Spleen (tissue), 7 donors: Measurements from ENCODE around the gene MPP4.

Experiments
- CTCF ChIP-seq, 11 experiments: fragments of 200-600 bp in 7 of 11; fragments of 450-650 bp in 4 of 11; sonication (generic) in 4 of 11; IDR thresholded peaks in 8 of 11; conservative IDR thresholded peaks in 3 of 11; 1 replicate in 7 of 11; 2 replicates in 4 of 11; pipeline versions ENCODE4 v1.4.0 to v1.8.0; 2016 to 2021; ENCODE audit warnings: antibody characterized with exemption in 11 of 11, inconsistent platforms in 4 of 11, mild to moderate bottlenecking in 1 of 11
- POLR2AphosphoS5 ChIP-seq, 3 donors: sonication (generic); formaldehyde crosslinking; IDR thresholded peaks; one replicate each; pipeline ENCODE4 v1.5.1; 2017; ENCODE audit warnings: antibody characterized with exemption in 3 of 3
- donor health status: DM: no; HTN: no; CAD: no; lungs with moderate emphysema.
- donor health status: DM: no; HTN: no; CAD: no.
- donor health status: DM: no; HTN: no; CAD: no.

DNA sequence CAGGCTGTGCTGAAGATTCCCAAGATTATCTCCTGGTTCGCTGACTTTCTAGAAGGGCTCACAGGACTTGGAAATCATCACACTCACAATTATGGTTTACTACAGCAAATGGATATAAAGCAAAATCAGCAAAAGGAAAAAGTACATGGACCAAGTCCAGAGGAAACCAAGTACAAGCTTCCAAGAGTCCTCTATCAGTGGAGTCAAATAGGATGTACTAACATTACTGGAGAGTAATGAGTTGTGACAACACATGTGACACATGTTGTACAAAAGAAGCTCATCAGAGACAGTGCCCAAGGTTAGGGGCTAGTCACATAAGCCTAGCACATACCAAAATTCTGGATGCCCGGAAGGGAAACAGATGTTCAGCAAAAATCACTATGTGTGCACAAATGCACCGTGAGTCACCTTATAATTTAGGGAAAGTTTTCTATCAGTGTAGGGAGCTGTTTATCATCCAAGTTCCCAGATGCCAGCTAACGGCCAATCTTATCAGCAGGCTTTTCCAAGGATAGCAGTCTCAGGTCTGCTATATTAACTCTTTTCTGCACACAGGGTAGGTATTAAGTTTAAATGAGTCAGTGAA, 64.7 kb downstream of the MPP4 start:
- TF ChIP-seq CTCF (IDR thresholded peaks at IDR 0.05 in 8 of 11, conservative IDR thresholded peaks at IDR 0.05 in 3 of 11) (no peak), POLR2AphosphoS5 (IDR thresholded peaks at IDR 0.05) (no peak)
